SIG-M5 treated with dmso at 0.1 percent for 504 hours (cell line): ENCODE results near the gene LIN28B.
"Not testable (repeated sequence)": the region's sequence is repeated elsewhere in the genome, so short reads cannot be mapped to it uniquely, and the experiment has no call there.

Experiments
- DNase-seq: peaks from one replicate; lab custom pipeline; 2025; ENCODE audit not compliant: unreplicated experiment; lab: John Stamatoyannopoulos, UW

The LIN28B gene

GRCh38 chr6:105066233-105066632, 109.3 kb downstream of the LIN28B start:
- no peak for DNase-seq

GRCh38 chr6:105066836-105067235, 109.9 kb downstream of the LIN28B start:
- no peak for DNase-seq

- no peak for DNase-seq
These were observed 110.4 kb downstream of the LIN28B start for GRCh38 chr6:105067329-105067728.

- DNase-seq = no peak
These were observed 111.5 kb downstream of the LIN28B start for GRCh38 chr6:105068407-105068806.

- DNase-seq = no peak
These were observed 113.0 kb downstream of the LIN28B start for GRCh38 chr6:105069821-105070445.

GRCh38 chr6:105072798-105073199, 115.9 kb downstream of the LIN28B start:
- peak; percentile 30 for DNase-seq

GRCh38 chr6:105075210-105075609, 118.3 kb downstream of the LIN28B start:
- no peak for DNase-seq

- not testable (repeated sequence) for DNase-seq
These were observed 119.5 kb downstream of the LIN28B start for GRCh38 chr6:105076418-105076817.

GRCh38 chr6:105077596-105078385, 120.9 kb downstream of the LIN28B start:
- DNase-seq = peak; percentile 35

GRCh38 chr6:105078386-105078708, 121.4 kb downstream of the LIN28B start:
- DNase-seq = no peak

GRCh38 chr6:105080279-105080678, 123.4 kb downstream of the LIN28B start:
- peak; percentile 59 for DNase-seq

- DNase-seq = not testable (repeated sequence)
These were observed 124.8 kb downstream of the LIN28B start for GRCh38 chr6:105081662-105082061.

GRCh38 chr6:105087571-105088211, 130.8 kb downstream of the LIN28B start:
- DNase-seq = peak; percentile 55

GRCh38 chr6:105091140-105091829, 134.4 kb downstream of the LIN28B start:
- no peak for DNase-seq

GRCh38 chr6:105094133-105094640, 137.3 kb downstream of the LIN28B start:
- DNase-seq = no peak

GRCh38 chr6:105095139-105095538, 138.2 kb downstream of the LIN28B start:
- DNase-seq = no peak

GRCh38 chr6:105097288-105097687, 140.4 kb downstream of the LIN28B start:
- no peak for DNase-seq

- no peak for DNase-seq
These were observed 142.5 kb downstream of the LIN28B start for GRCh38 chr6:105099371-105099770.

- DNase-seq = no peak
These were observed 145.3 kb downstream of the LIN28B start for GRCh38 chr6:105102186-105102585.

GRCh38 chr6:105105094-105105493, 148.2 kb downstream of the LIN28B start:
- no peak for DNase-seq

GRCh38 chr6:105106260-105106659, 149.4 kb downstream of the LIN28B start:
- no peak for DNase-seq
